Measurements from ENCODE around the gene C2CD4C. TPM values are rescaled to one million over a fixed set of nuclear protein-coding genes. Genes with fewer than 3 reads are reported as not detected.

C2CD4C gene
- total RNA-seq, 1 experiment from 2014 or later, result 14.6 TPM

GRCh38 chr19:455851-456546 lies 47.1 kb upstream of the C2CD4C start:
- no peak overlapping the region for H3T11ph ChIP-seq (ENCODE audit: low read length)
- Mint-ChIP-seq H3K27ac (no peak overlapping the region), H3K4me3 (no peak overlapping the region), H3K4me1 (peaks cover 4 to 5% of the 10 kb centered on the region in 2 experiments; a peak in 3 of 4 replicates), H3K9me3 (peaks cover 10 to 16% of the 10 kb centered on the region in 2 experiments), H3K36me3 (ENCODE audit: insufficient read depth in 1 of 3, low read depth in 3 of 3) (peaks cover 0 to 10% (median 9%) of the 10 kb centered on the region in 3 experiments; a peak in 5 of 7 replicates), H3K27me3 (ENCODE audit: low read depth) (peaks cover 15% of the 10 kb centered on the region)
- TF ChIP-seq CTCF (conservative IDR thresholded peaks at IDR 0.05), result no peak
- no peak overlapping the region for H2BK12ac ChIP-seq (ENCODE audit: insufficient read length, low read depth, low read length)
- H4K20me1 ChIP-seq (ENCODE audit: control insufficient read depth, insufficient read depth, insufficient read length), result no peaks in the 10 kb centered on the region
- no peak overlapping the region for H3K56ac ChIP-seq (ENCODE audit: insufficient read length, low read depth, low read length)
- H4K8ac ChIP-seq (replicated peaks; ENCODE audit: insufficient read length, low read depth, low read length), result no peak overlapping the region
- no peak overlapping the region for H3K4me2 ChIP-seq (ENCODE audit: insufficient read depth, insufficient read length, low read length)
- H2BK15ac ChIP-seq (ENCODE audit: low read depth, low read length), result 0 out of 2 replicates have a peak overlapping the region, but pooled peaks have one; percentile 37
- WGBS (ENCODE audit: extremely low coverage, insufficient read length, low lambda C conversion rate), result no CpG with 5 or more reads among the region's 31 CpGs
- H2AK5ac ChIP-seq (ENCODE audit: insufficient read length, low read length), result no peak overlapping the region
- no peaks in the 10 kb centered on the region for H3K79me2 ChIP-seq (ENCODE audit: insufficient read depth, low read length)
- H4K91ac ChIP-seq (ENCODE audit: insufficient read length, low read depth, low read length), result no peak overlapping the region
- H3K4me1 ChIP-seq (ENCODE audit: insufficient read depth, low read length), result no peaks in the 10 kb centered on the region
- no peak overlapping the region for H3K27ac ChIP-seq (ENCODE audit: insufficient read length, low read depth, low read length)
- H3K27me3 ChIP-seq (ENCODE audit: insufficient read depth, low read length), result no peaks in the 10 kb centered on the region; the same call in 1 of the 2 replicates
- no peak overlapping the region for H2BK5ac ChIP-seq (ENCODE audit: insufficient read length, low read length)
- no peak overlapping the region for H3K14ac ChIP-seq (ENCODE audit: insufficient read depth, low read length)
- peaks cover 3% of the 10 kb centered on the region for H3K23me2 ChIP-seq (ENCODE audit: insufficient read length, low read depth, low read length, poor library complexity, severe bottlenecking)
- H3K4ac ChIP-seq (ENCODE audit: low read depth, low read length), result no peak overlapping the region
- no peak overlapping the region for H3K23ac ChIP-seq (ENCODE audit: insufficient read length, low read depth, low read length)
- no peak overlapping the region for H2BK120ac ChIP-seq (ENCODE audit: low read depth, low read length, poor library complexity, severe bottlenecking)
- H2BK20ac ChIP-seq (ENCODE audit: low read depth, low read length, poor library complexity, severe bottlenecking), result no peak overlapping the region
- no peak for DNase-seq
- H3K18ac ChIP-seq (ENCODE audit: insufficient read length, low read depth, low read length), result no peak overlapping the region
- no peak overlapping the region for H4K5ac ChIP-seq (ENCODE audit: insufficient read length, low read depth, low read length)
- no peak overlapping the region for H2AFZ ChIP-seq (ENCODE audit: low read length)
- no peak overlapping the region for H3K9ac ChIP-seq (ENCODE audit: extremely low read depth, insufficient read length, low read length)
- H3K79me1 ChIP-seq (ENCODE audit: insufficient read depth, low read depth, low read length, poor library complexity, severe bottlenecking), result no peaks in the 10 kb centered on the region
- no peaks in the 10 kb centered on the region for H3K9me3 ChIP-seq (ENCODE audit: control insufficient read depth, low read depth, low read length)
